Stimulated activated CD8-positive, alpha-beta memory T cell treated with anti-CD3 and anti-CD28 coated beads, Interleukin-15, amount 100 ng/mL, for 24 hours (primary cell): Measurements from ENCODE around the gene AP3D1.
"Not testable (repeated sequence)": the region's sequence is repeated elsewhere in the genome, so short reads cannot be mapped to it uniquely, and the experiment has no call there.

Source experiments
- DNase-seq: peaks from one replicate; pipeline ENCODE4 v3.0.0-alpha.2; 2020; ENCODE audit warnings: low read depth

Gene AP3D1

GRCh38 chr19:2128252-2128651 is 23.1 kb downstream of the AP3D1 start:
- not testable (repeated sequence) for DNase-seq

DNA sequence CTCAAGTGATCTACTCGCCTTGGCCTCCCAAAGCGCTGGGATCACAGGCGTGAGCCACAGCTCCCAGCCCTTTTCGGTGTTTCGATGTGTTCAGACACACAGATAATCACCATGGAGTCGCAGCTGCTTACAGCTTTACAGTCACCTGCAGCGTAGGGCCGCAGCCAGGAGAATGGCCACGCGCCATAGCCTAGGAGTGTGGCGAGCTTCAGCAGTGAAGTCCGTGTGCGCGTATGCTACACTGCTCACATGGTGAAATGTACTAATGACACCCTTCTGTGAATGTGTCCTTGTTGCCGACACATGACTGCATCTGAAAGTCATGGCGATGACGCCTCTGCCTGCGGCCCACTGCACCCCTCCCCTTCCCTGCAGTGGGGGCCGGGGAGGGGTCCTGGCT is 23.6 kb downstream of the AP3D1 start:
- DNase-seq = no peak

DNA sequence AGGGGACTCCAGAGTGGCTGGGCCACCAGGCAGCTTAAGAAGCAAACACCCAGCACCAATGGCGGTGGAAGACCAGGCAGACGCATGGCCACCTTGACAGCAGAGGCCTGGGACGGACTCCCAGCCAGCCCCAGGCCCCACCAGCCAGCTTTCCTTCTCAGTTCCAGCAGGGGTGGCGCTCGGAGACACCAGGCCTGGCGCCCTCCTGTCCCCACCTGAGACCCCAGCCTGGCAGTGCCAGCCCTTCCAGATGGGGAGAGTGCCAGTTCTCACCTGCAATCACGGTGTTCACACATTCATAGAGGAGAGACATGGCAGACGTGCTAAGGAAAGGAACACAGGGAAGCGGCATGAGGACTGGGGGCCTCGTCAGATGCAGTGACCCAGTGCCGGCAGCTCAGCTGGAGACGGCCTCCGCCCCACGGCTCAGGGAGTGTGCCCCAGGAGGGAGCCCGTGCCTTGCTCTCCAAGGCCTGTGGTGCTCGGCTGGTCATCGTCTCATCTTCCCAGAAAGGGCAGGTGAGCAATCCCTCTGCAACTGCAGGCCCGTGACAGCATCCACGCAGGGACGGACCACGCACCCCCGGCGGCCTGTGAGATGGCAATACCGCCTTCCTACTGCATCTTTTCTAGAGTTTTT is 24.4 kb downstream of the AP3D1 start:
- DNase-seq = no peak

- no peak for DNase-seq
Observed at GRCh38 chr19:2123682-2124387, 27.5 kb downstream of the AP3D1 start.

- no peak for DNase-seq
Observed at GRCh38 chr19:2122982-2123381, 28.4 kb downstream of the AP3D1 start.

- DNase-seq = no peak
Observed at GRCh38 chr19:2122251-2122650, 29.1 kb downstream of the AP3D1 start.

DNA sequence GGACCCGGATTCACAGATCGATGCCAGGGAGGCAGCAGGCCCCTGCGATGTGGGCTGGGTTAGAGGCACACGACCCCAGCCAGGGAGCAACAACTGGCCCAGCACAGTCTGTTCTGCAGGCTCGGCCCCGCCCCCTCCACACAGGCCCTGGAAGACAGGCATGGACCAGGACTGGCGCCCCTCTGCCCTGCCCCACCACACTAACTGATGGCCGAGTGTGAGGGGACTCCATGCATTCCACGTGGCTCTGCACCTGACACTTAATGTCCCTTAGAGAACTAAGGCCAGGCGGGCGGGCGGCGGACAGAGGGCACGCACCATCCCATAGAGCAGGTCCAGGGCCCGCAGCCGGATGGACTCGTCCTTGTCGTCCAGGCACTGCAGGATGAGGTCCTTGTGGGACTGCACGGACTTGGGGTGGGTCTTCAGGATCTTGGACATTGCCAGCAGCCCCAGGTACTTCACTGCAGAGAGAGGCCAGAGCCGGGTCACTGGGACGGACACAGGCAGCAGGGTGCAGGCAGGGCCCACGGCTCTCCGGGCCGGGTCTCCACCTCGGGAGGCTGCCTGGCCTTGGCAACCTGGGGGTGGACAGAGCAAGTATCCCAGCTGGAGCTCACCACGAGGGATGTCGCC is 29.8 kb downstream of the AP3D1 start:
- no peak for DNase-seq

DNA sequence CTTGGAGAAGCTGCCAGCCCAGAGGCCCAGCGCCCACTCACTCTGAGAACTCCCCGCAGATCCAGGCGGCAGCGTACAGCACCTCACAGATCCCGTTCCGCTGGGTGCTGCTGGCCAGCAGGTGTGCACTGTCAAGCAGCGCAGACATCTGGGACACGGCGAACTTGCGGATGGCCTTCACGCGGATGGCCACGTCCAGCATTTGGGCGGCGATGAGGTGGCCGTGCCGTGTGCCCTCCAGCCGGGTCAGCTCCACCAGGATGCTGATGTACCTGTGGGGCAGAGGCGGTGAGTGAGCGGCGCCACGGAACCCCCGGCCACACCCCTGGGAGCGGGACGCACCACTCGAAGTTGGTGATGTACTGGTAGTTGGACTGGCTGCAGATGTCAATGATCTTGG is 30.5 kb downstream of the AP3D1 start:
- DNase-seq = no peak

DNA sequence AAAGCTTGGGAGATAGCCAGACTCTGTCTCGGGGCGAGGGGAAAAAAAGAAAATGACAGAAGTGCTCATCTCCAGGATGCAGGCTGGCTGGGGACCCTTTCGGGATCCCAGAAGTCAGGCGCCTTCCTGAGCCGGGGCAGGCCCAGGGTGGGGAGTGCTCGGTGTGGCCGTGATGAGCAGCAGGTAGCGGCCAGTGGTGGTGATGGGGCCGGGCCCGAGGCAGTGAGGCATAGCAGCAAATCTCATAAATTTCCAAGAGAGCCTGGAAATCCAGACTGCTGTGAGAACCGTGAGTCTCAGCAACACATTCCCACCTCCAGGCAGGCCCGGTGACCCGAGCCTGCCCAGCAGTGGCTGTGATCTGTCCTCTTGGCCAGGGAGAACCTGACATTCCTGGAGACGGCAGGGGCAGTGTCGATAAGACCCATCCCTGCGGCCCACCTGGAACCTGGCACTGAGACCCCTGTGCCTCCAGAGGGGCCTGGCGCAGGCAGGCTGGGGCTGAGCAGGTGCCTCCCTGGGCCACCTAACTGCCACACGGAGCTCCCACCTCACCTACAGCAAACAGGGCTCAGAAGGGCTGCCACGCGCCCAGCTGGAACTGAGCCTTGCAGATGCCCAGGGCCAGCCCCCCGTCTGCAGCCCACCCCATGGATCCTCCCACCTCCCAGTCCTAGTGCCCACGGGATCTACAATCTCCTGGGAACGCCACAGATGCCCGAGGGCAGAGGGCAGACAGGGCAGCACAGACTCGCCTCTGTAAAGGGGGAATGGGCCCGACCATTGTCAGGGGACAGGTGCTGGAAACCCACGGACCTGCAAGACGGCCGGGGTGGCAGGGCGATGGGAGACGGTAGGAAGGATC is 31.2 kb downstream of the AP3D1 start:
- DNase-seq = no peak

- no peak for DNase-seq
Observed at GRCh38 chr19:2118438-2118837, 32.9 kb downstream of the AP3D1 start.

- no peak for DNase-seq
Observed at GRCh38 chr19:2117215-2117960, 34.0 kb downstream of the AP3D1 start.

GRCh38 chr19:2116507-2116906 is 34.9 kb downstream of the AP3D1 start:
- DNase-seq = no peak

DNA sequence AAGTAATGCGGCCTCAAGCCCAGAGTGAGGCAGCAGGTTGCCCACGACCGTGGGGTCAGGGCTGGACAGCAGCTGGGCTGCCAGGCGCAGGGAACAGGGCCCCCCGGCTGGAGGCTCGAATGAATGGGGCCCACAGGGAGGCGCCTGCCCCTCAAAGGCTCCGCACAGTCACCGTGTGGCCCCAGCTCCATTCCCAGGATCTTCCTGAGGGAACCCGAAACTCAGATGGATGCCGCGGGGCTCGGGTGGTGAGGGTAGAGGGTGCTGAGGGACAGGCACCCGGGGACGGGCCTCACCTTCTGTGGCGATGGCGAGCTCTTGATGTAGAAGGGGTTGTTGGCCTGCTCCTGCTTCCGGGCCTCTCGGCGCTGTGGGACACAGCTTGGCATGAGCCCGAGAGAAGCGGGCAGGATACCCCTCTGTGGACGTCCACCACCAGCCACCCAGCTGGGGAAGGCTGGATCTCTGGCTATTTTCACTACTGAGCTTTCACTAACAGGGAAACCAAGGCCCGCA is 35.4 kb downstream of the AP3D1 start:
- DNase-seq = no peak

DNA sequence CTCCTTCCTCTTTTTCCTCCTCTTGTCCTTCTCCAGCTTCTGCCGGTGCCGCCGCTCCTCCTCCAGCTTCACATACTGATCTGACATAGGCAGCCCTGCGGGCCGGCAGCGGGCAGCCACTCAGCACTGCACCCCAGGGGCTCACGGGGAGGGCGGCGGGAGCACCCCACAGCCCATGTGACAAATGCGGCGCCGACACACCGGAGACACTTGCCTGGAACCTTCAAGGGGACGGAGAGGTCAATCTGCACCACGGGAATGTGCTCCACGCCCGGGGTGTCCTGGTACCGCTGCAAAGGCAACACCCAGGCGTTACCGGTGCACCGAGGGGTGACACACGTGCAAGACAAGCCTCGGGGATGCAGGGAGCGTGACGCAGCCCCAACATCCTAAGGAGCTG is 36.0 kb downstream of the AP3D1 start:
- DNase-seq = no peak

GRCh38 chr19:2114821-2115220 is 36.5 kb downstream of the AP3D1 start:
- no peak for DNase-seq

DNA sequence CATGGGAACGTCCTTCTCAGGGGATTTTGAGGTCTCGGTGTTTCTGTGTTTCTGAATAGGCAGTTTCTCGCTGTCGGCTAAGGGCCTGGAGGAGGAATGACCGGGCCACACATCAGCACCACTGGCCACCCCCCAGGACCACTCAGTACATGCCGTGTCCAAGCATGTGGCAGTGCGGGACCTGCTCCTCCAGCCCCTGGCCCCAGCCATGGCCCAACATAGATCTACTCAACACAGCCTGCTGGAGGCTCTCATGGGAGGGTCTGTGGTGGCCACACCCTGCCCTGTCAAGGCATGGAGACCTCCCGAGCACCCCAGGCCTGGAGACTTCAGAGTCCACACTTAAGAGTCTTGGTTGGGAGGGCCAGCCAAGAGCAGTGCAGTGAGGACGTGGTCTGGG is 37.1 kb downstream of the AP3D1 start:
- DNase-seq = no peak

DNA sequence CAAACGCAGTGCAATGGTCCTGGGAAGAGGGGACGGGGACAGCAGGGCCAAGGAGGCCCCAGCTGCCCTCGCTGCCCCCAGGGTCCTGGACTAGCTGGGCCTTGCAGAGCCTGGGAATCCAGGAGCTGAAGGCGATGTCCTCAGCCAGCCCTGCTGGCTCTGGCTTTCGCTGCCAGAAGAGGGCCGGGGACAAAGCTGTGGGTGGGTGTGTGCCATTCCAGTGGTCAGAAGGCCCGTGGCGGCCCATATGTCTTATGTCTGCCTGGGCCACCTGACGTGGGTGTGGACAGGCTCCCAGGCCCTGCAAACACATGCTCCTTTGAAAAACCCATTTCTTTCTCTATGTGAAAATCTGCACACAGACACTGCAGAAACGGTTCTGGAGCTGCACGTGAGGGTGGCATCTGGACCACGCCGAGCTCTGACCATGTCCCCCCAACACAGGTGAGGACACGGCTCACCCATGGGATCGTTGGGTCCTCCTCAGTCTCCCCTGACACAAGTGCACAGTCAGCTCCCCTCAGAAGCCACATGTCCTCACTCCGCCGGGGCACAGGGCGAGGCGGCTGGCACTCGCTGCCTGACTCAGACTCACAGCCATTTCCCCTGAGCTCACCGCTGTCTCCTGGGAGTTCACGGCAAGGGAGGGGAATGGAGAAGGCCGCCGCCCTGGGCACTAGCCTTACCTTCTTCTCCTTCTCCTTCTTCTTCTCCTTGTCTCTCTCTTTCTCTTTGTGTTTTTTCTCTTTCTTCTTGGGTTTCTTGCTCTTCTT is 37.7 kb downstream of the AP3D1 start:
- no peak for DNase-seq

- no peak for DNase-seq
Observed at GRCh38 chr19:2112516-2113320, 38.6 kb downstream of the AP3D1 start.

- DNase-seq = no peak
Observed at GRCh38 chr19:2111886-2112285, 39.5 kb downstream of the AP3D1 start.

GRCh38 chr19:2111425-2111824 is 39.9 kb downstream of the AP3D1 start:
- no peak for DNase-seq
